ENCODE results near the gene TTC16. TPM values are rescaled to one million over a fixed set of nuclear protein-coding genes. Genes with fewer than 3 reads are reported as not detected.

Gene TTC16
- total RNA-seq, 8 experiments from 2014 or later, result 0.05 to 0.57 (median 0.28) TPM

- ATAC-seq (replicated peaks in 6 of 8), result no peak
- Histone ChIP-seq H3K4me1 (replicated peaks in 1 of 2) (peaks cover 27 to 28% of the 10 kb centered on the region in 2 donors), H3K4me3 (no peak overlapping the region), H3K27ac (no peak overlapping the region)
- in situ Hi-C loops (cut with MboI; ENCODE audit: low pct_unique_long_range_greater_than_20kb in 2 of 9, low sequenced_read_pairs in 9 of 9, unreplicated experiment in 9 of 9), result loop anchor here in 3 of 9 experiments (5.0 to 25.0 kb wide), 3 partner anchors 43 to 185 kb away; no protein-coding TSS in a partner anchor
- 40 to 69% (median 62%) methylated on average over 1 to 4 of the region's 19 CpGs; no CpG with 5 or more reads in 7 of the 10 experiments for WGBS, 10 experiments
Observed at GRCh38 chr9:127739614-127740330, 23.9 kb downstream of the TTC16 start.

GRCh38 chr9:127741831-127742434 is 26.1 kb downstream of the TTC16 start:
- Histone ChIP-seq H3K4me1 (replicated peaks in 1 of 2) (peaks cover 19 to 20% of the 10 kb centered on the region in 2 donors), H3K4me3 (peak overlapping the region; percentile 21 to 35 (median 27)), H3K27ac (peak overlapping the region; percentile 63 to 74)
- 0 to 53% (median 0%) methylated on average over 1 to 15 of the region's 38 CpGs; no CpG with 5 or more reads in 4 of the 10 experiments for WGBS, 10 experiments
- in situ Hi-C loops (cut with MboI; ENCODE audit: low pct_unique_long_range_greater_than_20kb in 2 of 9, low sequenced_read_pairs in 9 of 9, unreplicated experiment in 9 of 9), result loop anchor here in 1 of 9 experiments (25.0 kb wide), 1 partner anchor 155 kb away; no protein-coding TSS in a partner anchor
- ATAC-seq (replicated peaks in 6 of 8), result peak in 7 of 8 experiments; percentile 8 to 70 (median 59)

GRCh38 chr9:127742435-127743088 is 26.7 kb downstream of the TTC16 start:
- Histone ChIP-seq H3K27ac (peak overlapping the region; percentile 63 to 74), H3K4me1 (replicated peaks in 1 of 2) (peaks cover 19 to 20% of the 10 kb centered on the region in 2 donors), H3K4me3 (peak overlapping the region; percentile 21 to 35 (median 27))
- ATAC-seq (replicated peaks in 6 of 8), result peak; percentile 55 to 87 (median 83)
- in situ Hi-C loops (cut with MboI; ENCODE audit: low pct_unique_long_range_greater_than_20kb in 2 of 9, low sequenced_read_pairs in 9 of 9, unreplicated experiment in 9 of 9), result loop anchor here in 1 of 9 experiments (25.0 kb wide), 1 partner anchor 155 kb away; no protein-coding TSS in a partner anchor
- WGBS, 10 experiments, result 0 to 26% (median 4%) methylated on average over 2 to 18 of the region's 33 CpGs; no CpG with 5 or more reads in 2 of the 10 experiments

- H3K27ac ChIP-seq, result no peak overlapping the region
- 100% methylated on average over 5 of the region's 19 CpGs; no CpG with 5 or more reads in 9 of the 10 experiments for WGBS, 10 experiments
- H3K4me1 ChIP-seq (replicated peaks in 1 of 2), result peaks cover 19 to 20% of the 10 kb centered on the region in 2 donors
- no peak overlapping the region for H3K4me3 ChIP-seq
- in situ Hi-C loops (cut with MboI; ENCODE audit: low pct_unique_long_range_greater_than_20kb in 2 of 9, low sequenced_read_pairs in 9 of 9, unreplicated experiment in 9 of 9), result loop anchor here in 1 of 9 experiments (25.0 kb wide), 1 partner anchor 157 kb away; no protein-coding TSS in a partner anchor
- no peak for ATAC-seq (replicated peaks in 6 of 8)
Observed at GRCh38 chr9:127744398-127745110, 28.7 kb downstream of the TTC16 start.

GRCh38 chr9:127746959-127747569 is 31.2 kb downstream of the TTC16 start:
- ATAC-seq (replicated peaks in 6 of 8), result no peak
- Histone ChIP-seq H3K4me1 (replicated peaks in 1 of 2) (peaks cover 10 to 12% of the 10 kb centered on the region in 2 donors), H3K4me3 (no peak overlapping the region), H3K27ac (no peak overlapping the region)
- 20 to 100% (median 65%) methylated on average over 2 to 12 of the region's 15 CpGs for WGBS, 10 experiments
- in situ Hi-C loops (cut with MboI; ENCODE audit: low pct_unique_long_range_greater_than_20kb in 2 of 9, low sequenced_read_pairs in 9 of 9, unreplicated experiment in 9 of 9), result loop anchor here in 1 of 9 experiments (25.0 kb wide), 1 partner anchor 160 kb away; no protein-coding TSS in a partner anchor

- 80 to 92% (median 89%) methylated on average over 2 to 22 of the region's 26 CpGs; no CpG with 5 or more reads in 5 of the 10 experiments for WGBS, 10 experiments
- Histone ChIP-seq H3K4me3 (no peak overlapping the region), H3K27ac (no peak overlapping the region), H3K4me1 (replicated peaks in 1 of 2) (peaks cover 2 to 14% of the 10 kb centered on the region in 2 donors)
- in situ Hi-C loops (cut with MboI; ENCODE audit: low pct_unique_long_range_greater_than_20kb in 2 of 9, low sequenced_read_pairs in 9 of 9, unreplicated experiment in 9 of 9), result loop anchor here in 1 of 9 experiments (25.0 kb wide), 1 partner anchor 162 kb away; no protein-coding TSS in a partner anchor
- no peak for ATAC-seq (replicated peaks in 6 of 8)
Observed at GRCh38 chr9:127749090-127749787, 33.4 kb downstream of the TTC16 start.

GRCh38 chr9:127751269-127752054 is 35.6 kb downstream of the TTC16 start:
- peak in 3 of 8 experiments; percentile 49 to 65 (median 57) for ATAC-seq (replicated peaks in 6 of 8)
- Histone ChIP-seq H3K4me1 (replicated peaks in 1 of 2) (peaks cover 2 to 14% of the 10 kb centered on the region in 2 donors), H3K27ac (no peak overlapping the region), H3K4me3 (no peak overlapping the region)
- in situ Hi-C loops (cut with MboI; ENCODE audit: low pct_unique_long_range_greater_than_20kb in 2 of 9, low sequenced_read_pairs in 9 of 9, unreplicated experiment in 9 of 9), result no loop called here
- 0 to 61% (median 21%) methylated on average over 1 to 8 of the region's 10 CpGs for WGBS, 10 experiments

GRCh38 chr9:127753148-127753547 is 37.3 kb downstream of the TTC16 start:
- in situ Hi-C loops (cut with MboI; ENCODE audit: low pct_unique_long_range_greater_than_20kb in 2 of 9, low sequenced_read_pairs in 9 of 9, unreplicated experiment in 9 of 9), result no loop called here
- H3K4me1 ChIP-seq (replicated peaks in 1 of 2), result peaks cover 2 to 14% of the 10 kb centered on the region in 2 donors
- H3K4me3 ChIP-seq, result peak overlapping the region; percentile 61 to 93 (median 73)
- 18 to 83% methylated on average over 1 to 3 of the region's 8 CpGs; no CpG with 5 or more reads in 8 of the 10 experiments for WGBS, 10 experiments
- ATAC-seq (replicated peaks in 6 of 8), result no peak
- H3K27ac ChIP-seq, result no peak overlapping the region

GRCh38 chr9:127753622-127754021 is 37.7 kb downstream of the TTC16 start:
- ATAC-seq (replicated peaks in 6 of 8), result peak in 6 of 8 experiments; percentile 0 to 6 (median 0)
- Histone ChIP-seq H3K4me1 (replicated peaks in 1 of 2) (peaks cover 2 to 14% of the 10 kb centered on the region in 2 donors), H3K27ac (peak overlapping the region; percentile 80 to 94), H3K4me3 (peak overlapping the region; percentile 61 to 93 (median 73))
- in situ Hi-C loops (cut with MboI; ENCODE audit: low pct_unique_long_range_greater_than_20kb in 2 of 9, low sequenced_read_pairs in 9 of 9, unreplicated experiment in 9 of 9), result no loop called here
- 0 to 100% (median 11%) methylated on average over 1 to 4 of the region's 8 CpGs; no CpG with 5 or more reads in 6 of the 10 experiments for WGBS, 10 experiments

- in situ Hi-C loops (cut with MboI; ENCODE audit: low pct_unique_long_range_greater_than_20kb in 2 of 9, low sequenced_read_pairs in 9 of 9, unreplicated experiment in 9 of 9), result no loop called here
- WGBS, 10 experiments, result no CpG with 5 or more reads among the region's 86 CpGs
- peak; percentile 64 to 91 (median 78) for ATAC-seq (replicated peaks in 6 of 8)
- Histone ChIP-seq H3K4me3 (peak overlapping the region; percentile 61 to 93 (median 73)), H3K27ac (peak overlapping the region; percentile 80 to 94), H3K4me1 (replicated peaks in 1 of 2) (peaks cover 2 to 14% of the 10 kb centered on the region in 2 donors)
Observed at GRCh38 chr9:127754099-127755060, 38.5 kb downstream of the TTC16 start.

Measured in motor neuron (in vitro differentiated cells).